ENCODE data around the gene CASP14. TPM values are rescaled to one million over a fixed set of nuclear protein-coding genes. Genes with fewer than 3 reads are reported as not detected.
"Not testable (repeated sequence)": the region's sequence is repeated elsewhere in the genome, so short reads cannot be mapped to it uniquely, and the experiment has no call there.

The CASP14 gene
- not detected for total RNA-seq

- H3K36me3 Mint-ChIP-seq (ENCODE audit: low read depth) = no peaks in the 10 kb centered on the region
- no peak within 1 kb of the TSS for H3K27ac Mint-ChIP-seq
- no peak for DNase-seq
- H3K27me3 Mint-ChIP-seq (ENCODE audit: low read depth) = peaks cover 3% of the 10 kb centered on the region
- CTCF ChIA-PET = no interaction called here
- ATAC-seq = no peak
- H3K9me3 Mint-ChIP-seq (ENCODE audit: insufficient read depth) = no peaks in the 10 kb centered on the region
- POLR2A ChIA-PET = no interaction called here
- no peaks in the 10 kb centered on the region for H3K4me1 Mint-ChIP-seq (ENCODE audit: low read depth)
- no peak within 1 kb of the TSS for H3K4me3 Mint-ChIP-seq
Observed at GRCh38 chr19:15048885-15049541, at the start of gene CASP14. Gene CASP14, plus strand, starts transcription at chr19:15049480. Its CDS starts 2,772 bp downstream, at chr19:15052252.

GRCh38 chr19:15008308-15008707, 41.0 kb upstream of the CASP14 start:
- DNase-seq = no peak

GRCh38 chr19:15010501-15011300, 38.6 kb upstream of the CASP14 start:
- Mint-ChIP-seq H3K36me3 (ENCODE audit: low read depth) (no peaks in the 10 kb centered on the region), H3K9me3 (ENCODE audit: insufficient read depth) (no peaks in the 10 kb centered on the region), H3K4me3 (no peak overlapping the region), H3K4me1 (ENCODE audit: low read depth) (no peaks in the 10 kb centered on the region), H3K27ac (no peak overlapping the region), H3K27me3 (ENCODE audit: low read depth) (peaks cover 9% of the 10 kb centered on the region)
- POLR2A ChIA-PET = no interaction called here
- ATAC-seq = peak; percentile 15
- no peak for DNase-seq
- CTCF ChIA-PET = no interaction called here

More at GRCh38 chr19:15008308-15008707, 41.0 kb upstream of the CASP14 start:
- CTCF ChIA-PET = no interaction called here
- no peaks in the 10 kb centered on the region for H3K9me3 Mint-ChIP-seq (ENCODE audit: insufficient read depth)
- H3K4me1 Mint-ChIP-seq (ENCODE audit: low read depth) = no peaks in the 10 kb centered on the region
- H3K27me3 Mint-ChIP-seq (ENCODE audit: low read depth) = peaks cover 9% of the 10 kb centered on the region
- H3K27ac Mint-ChIP-seq = no peak overlapping the region
- ATAC-seq = no peak
- H3K4me3 Mint-ChIP-seq = no peak overlapping the region
- POLR2A ChIA-PET = no interaction called here
- no peaks in the 10 kb centered on the region for H3K36me3 Mint-ChIP-seq (ENCODE audit: low read depth)

- H3K9me3 Mint-ChIP-seq (ENCODE audit: insufficient read depth) = no peaks in the 10 kb centered on the region
- H3K27ac Mint-ChIP-seq = no peak overlapping the region
- no peak for DNase-seq
- POLR2A ChIA-PET = no interaction called here
- CTCF ChIA-PET = no interaction called here
- H3K36me3 Mint-ChIP-seq (ENCODE audit: low read depth) = no peaks in the 10 kb centered on the region
- no peaks in the 10 kb centered on the region for H3K4me1 Mint-ChIP-seq (ENCODE audit: low read depth)
- no peak overlapping the region for H3K4me3 Mint-ChIP-seq
- ATAC-seq = no peak
- H3K27me3 Mint-ChIP-seq (ENCODE audit: low read depth) = peaks cover 9% of the 10 kb centered on the region
Observed at GRCh38 chr19:15014579-15014978, 34.7 kb upstream of the CASP14 start.

- Mint-ChIP-seq H3K27me3 (ENCODE audit: low read depth) (peaks cover 2% of the 10 kb centered on the region), H3K36me3 (ENCODE audit: low read depth) (no peaks in the 10 kb centered on the region), H3K9me3 (ENCODE audit: insufficient read depth) (no peaks in the 10 kb centered on the region), H3K4me3 (no peak overlapping the region), H3K4me1 (ENCODE audit: low read depth) (no peaks in the 10 kb centered on the region), H3K27ac (no peak overlapping the region)
- ChIA-PET POLR2A (no interaction called here), CTCF (no interaction called here)
- no peak for ATAC-seq
- DNase-seq = peak; percentile 41
Observed at GRCh38 chr19:15015946-15016542, 33.2 kb upstream of the CASP14 start.

GRCh38 chr19:15018836-15019235, 30.4 kb upstream of the CASP14 start:
- DNase-seq; H3K27me3 Mint-ChIP-seq (ENCODE audit: low read depth); H3K27ac Mint-ChIP-seq; H3K9me3 Mint-ChIP-seq (ENCODE audit: insufficient read depth); H3K4me3 Mint-ChIP-seq; CTCF ChIA-PET; H3K4me1 Mint-ChIP-seq (ENCODE audit: low read depth); POLR2A ChIA-PET; H3K36me3 Mint-ChIP-seq (ENCODE audit: low read depth); ATAC-seq: not testable (repeated sequence)

- Mint-ChIP-seq H3K36me3 (ENCODE audit: low read depth) (no peaks in the 10 kb centered on the region), H3K4me3 (no peak overlapping the region), H3K4me1 (ENCODE audit: low read depth) (no peaks in the 10 kb centered on the region), H3K27me3 (ENCODE audit: low read depth) (peaks cover 2% of the 10 kb centered on the region), H3K27ac (no peak overlapping the region), H3K9me3 (ENCODE audit: insufficient read depth) (no peaks in the 10 kb centered on the region)
- DNase-seq = no peak
- CTCF ChIA-PET = no interaction called here
- no peak for ATAC-seq
- POLR2A ChIA-PET = no interaction called here
Observed at GRCh38 chr19:15021286-15022007, 27.8 kb upstream of the CASP14 start.

- DNase-seq = no peak
- CTCF ChIA-PET = no interaction called here
Observed at GRCh38 chr19:15022752-15023151, 26.5 kb upstream of the CASP14 start.

GRCh38 chr19:15025217-15025616, 24.1 kb upstream of the CASP14 start:
- no peak for DNase-seq
- ATAC-seq = no peak
- Mint-ChIP-seq H3K4me3 (no peak overlapping the region), H3K4me1 (ENCODE audit: low read depth) (no peaks in the 10 kb centered on the region), H3K36me3 (ENCODE audit: low read depth) (no peaks in the 10 kb centered on the region), H3K27ac (no peak overlapping the region), H3K27me3 (ENCODE audit: low read depth) (peaks cover 2% of the 10 kb centered on the region), H3K9me3 (ENCODE audit: insufficient read depth) (no peaks in the 10 kb centered on the region)
- ChIA-PET POLR2A (no interaction called here), CTCF (interaction anchor here (0.8 to 1.1 kb wide), 2 partner anchors 27 to 239 kb away, joined by 3 to 4 read pairs; no protein-coding TSS in a partner anchor)

More at GRCh38 chr19:15022752-15023151, 26.5 kb upstream of the CASP14 start:
- no peak overlapping the region for H3K4me3 Mint-ChIP-seq
- H3K4me1 Mint-ChIP-seq (ENCODE audit: low read depth) = no peaks in the 10 kb centered on the region
- no peak overlapping the region for H3K27ac Mint-ChIP-seq
- peaks cover 2% of the 10 kb centered on the region for H3K27me3 Mint-ChIP-seq (ENCODE audit: low read depth)
- ATAC-seq = no peak
- POLR2A ChIA-PET = no interaction called here
- no peaks in the 10 kb centered on the region for H3K36me3 Mint-ChIP-seq (ENCODE audit: low read depth)
- H3K9me3 Mint-ChIP-seq (ENCODE audit: insufficient read depth) = no peaks in the 10 kb centered on the region

GRCh38 chr19:15028490-15028889, 20.8 kb upstream of the CASP14 start:
- DNase-seq (no peak), ATAC-seq (no peak)
- no peaks in the 10 kb centered on the region for H3K36me3 Mint-ChIP-seq (ENCODE audit: low read depth)
- no peaks in the 10 kb centered on the region for H3K4me1 Mint-ChIP-seq (ENCODE audit: low read depth)
- CTCF ChIA-PET = no interaction called here
- POLR2A ChIA-PET = no interaction called here
- H3K4me3 Mint-ChIP-seq = no peak overlapping the region
- H3K27me3 Mint-ChIP-seq (ENCODE audit: low read depth) = peaks cover 2% of the 10 kb centered on the region
- no peaks in the 10 kb centered on the region for H3K9me3 Mint-ChIP-seq (ENCODE audit: insufficient read depth)
- H3K27ac Mint-ChIP-seq = no peak overlapping the region

GRCh38 chr19:15031675-15032074, 17.6 kb upstream of the CASP14 start:
- H3K4me3 Mint-ChIP-seq = no peak overlapping the region
- ChIA-PET CTCF (no interaction called here), POLR2A (no interaction called here)
- H3K9me3 Mint-ChIP-seq (ENCODE audit: insufficient read depth) = no peaks in the 10 kb centered on the region
- no peak for DNase-seq
- peaks cover 2% of the 10 kb centered on the region for H3K27me3 Mint-ChIP-seq (ENCODE audit: low read depth)
- ATAC-seq = no peak
- no peaks in the 10 kb centered on the region for H3K4me1 Mint-ChIP-seq (ENCODE audit: low read depth)
- H3K27ac Mint-ChIP-seq = no peak overlapping the region
- H3K36me3 Mint-ChIP-seq (ENCODE audit: low read depth) = no peaks in the 10 kb centered on the region

GRCh38 chr19:15035795-15036311, 13.4 kb upstream of the CASP14 start:
- H3K4me1 Mint-ChIP-seq (ENCODE audit: low read depth) = no peaks in the 10 kb centered on the region

More at GRCh38 chr19:15035795-15036311, 13.4 kb upstream of the CASP14 start:
- H3K36me3 Mint-ChIP-seq (ENCODE audit: low read depth) = no peaks in the 10 kb centered on the region
- H3K27me3 Mint-ChIP-seq (ENCODE audit: low read depth) = peaks cover 4% of the 10 kb centered on the region
- CTCF ChIA-PET = no interaction called here
- DNase-seq = no peak
- H3K27ac Mint-ChIP-seq = no peak overlapping the region
- H3K4me3 Mint-ChIP-seq = no peak overlapping the region
- ATAC-seq = no peak
- POLR2A ChIA-PET = no interaction called here
- H3K9me3 Mint-ChIP-seq (ENCODE audit: insufficient read depth) = no peaks in the 10 kb centered on the region
